Mesenchymal stem cell (in vitro differentiated cells and primary cell): Measurements from ENCODE around the gene DNAJA3.

Experiments
- DNase-seq: peaks from one replicate; pipeline ENCODE4 v3.0.0-alpha.2; 2013
- H2AFZ ChIP-seq: one replicate; pipeline ENCODE4 v1.6.1; 2013; ENCODE audit warnings: low read depth, mild to moderate bottlenecking, control low read depth, inconsistent platforms, low read length, moderate library complexity
- H2AK5ac ChIP-seq: 2 replicates; pipeline ENCODE4 v1.6.1; 2013; ENCODE audit warnings: low read length, moderate library complexity, mild to moderate bottlenecking, inconsistent platforms; ENCODE audit not compliant: severe bottlenecking
- H2BK120ac ChIP-seq: one replicate; pipeline ENCODE4 v1.6.1; 2013; ENCODE audit warnings: low read depth, mild to moderate bottlenecking, inconsistent platforms, low read length, moderate library complexity
- H2BK12ac ChIP-seq, 2 experiments: one replicate each; pipeline ENCODE4 v1.6.1; 2013; ENCODE audit warnings: inconsistent platforms in 2 of 2, low read length in 2 of 2, mild to moderate bottlenecking in 2 of 2, moderate library complexity in 2 of 2, control low read depth in 1 of 2
- H2BK15ac ChIP-seq: one replicate; pipeline ENCODE4 v1.6.1; 2013; ENCODE audit warnings: mild to moderate bottlenecking, low read depth, inconsistent platforms; ENCODE audit not compliant: poor library complexity, severe bottlenecking
- H2BK5ac ChIP-seq: 2 replicates; pipeline ENCODE4 v1.6.1; 2013; ENCODE audit warnings: low read depth, mild to moderate bottlenecking, low read length, control low read depth, inconsistent platforms; ENCODE audit not compliant: poor library complexity, severe bottlenecking
- H3K14ac ChIP-seq, 2 experiments: one replicate each; pipeline ENCODE4 v1.6.1; 2013; ENCODE audit warnings: inconsistent platforms in 2 of 2, low read length in 2 of 2, control low read depth in 1 of 2, mild to moderate bottlenecking in 1 of 2, moderate library complexity in 1 of 2
- H3K18ac ChIP-seq, 2 experiments: one replicate each; pipeline ENCODE4 v1.6.1; 2013; ENCODE audit warnings: inconsistent platforms in 2 of 2, low read length in 2 of 2, control low read depth in 1 of 2, low read depth in 1 of 2, mild to moderate bottlenecking in 1 of 2
- H3K23ac ChIP-seq, 2 experiments: one replicate each; pipeline ENCODE4 v1.6.1; 2013; ENCODE audit warnings: inconsistent platforms in 2 of 2, low read length in 2 of 2, mild to moderate bottlenecking in 2 of 2, moderate library complexity in 2 of 2, control low read depth in 1 of 2
- H3K27ac ChIP-seq: 2 replicates; pipeline ENCODE4 v1.5.1; 2013; ENCODE audit warnings: mild to moderate bottlenecking, moderate library complexity, low read length, control low read depth, inconsistent platforms; ENCODE audit not compliant: poor library complexity, severe bottlenecking
- H3K27me3 ChIP-seq, 2 experiments: 2 replicates each; pipeline versions ENCODE4 v1.6.1 to v1.7.0; 2013; ENCODE audit warnings: low read length in 2 of 2, mild to moderate bottlenecking in 2 of 2, moderate library complexity in 2 of 2, control low read depth in 1 of 2, inconsistent platforms in 1 of 2; ENCODE audit not compliant: control insufficient read depth in 1 of 2, insufficient read depth in 1 of 2
- H3K36me3 ChIP-seq, 2 experiments: 2 replicates each; pipeline versions ENCODE4 v1.6.1 to v1.7.0; 2013; ENCODE audit warnings: low read length in 2 of 2, control low read depth in 1 of 2, inconsistent platforms in 1 of 2, low read depth in 1 of 2, mild to moderate bottlenecking in 1 of 2; ENCODE audit not compliant: insufficient read depth in 2 of 2, control insufficient read depth in 1 of 2
- H3K4ac ChIP-seq, 2 experiments: one replicate each; pipeline ENCODE4 v1.6.1; 2013; ENCODE audit warnings: inconsistent platforms in 2 of 2, low read length in 2 of 2, mild to moderate bottlenecking in 2 of 2, moderate library complexity in 2 of 2, control low read depth in 1 of 2, low read depth in 1 of 2
- H3K4me1 ChIP-seq: 2 replicates; pipeline ENCODE4 v1.6.1; 2013; ENCODE audit warnings: low read depth, low read length, control low read depth; ENCODE audit not compliant: control insufficient read depth, insufficient read depth
- H3K4me2 ChIP-seq: 2 replicates; pipeline ENCODE4 v1.6.1; 2013; ENCODE audit warnings: low read length, mild to moderate bottlenecking, inconsistent platforms; ENCODE audit not compliant: poor library complexity, severe bottlenecking
- H3K4me3 ChIP-seq, 2 experiments: 2 replicates each; pipeline versions ENCODE4 v1.5.1 to v1.7.0; 2013; ENCODE audit warnings: low read length in 2 of 2, mild to moderate bottlenecking in 2 of 2, control low read depth in 1 of 2, low read depth in 1 of 2; ENCODE audit not compliant: insufficient read depth in 1 of 2
- H3K79me1 ChIP-seq: replicated peaks from 2 replicates; pipeline ENCODE4 v1.6.1; 2013; ENCODE audit warnings: mild to moderate bottlenecking, control low read depth, low read length, inconsistent platforms; ENCODE audit not compliant: poor library complexity, severe bottlenecking
- H3K9ac ChIP-seq: 2 replicates; pipeline ENCODE4 v1.7.0; 2013; ENCODE audit warnings: mild to moderate bottlenecking, low read length, moderate library complexity
- H3K9me3 ChIP-seq: 2 replicates; pipeline ENCODE4 v1.7.0; 2013; ENCODE audit warnings: mild to moderate bottlenecking, low read length; ENCODE audit not compliant: control insufficient read depth
- H4K8ac ChIP-seq: one replicate; pipeline ENCODE4 v1.6.1; 2013; ENCODE audit warnings: inconsistent platforms, mild to moderate bottlenecking, low read length, moderate library complexity
- H4K91ac ChIP-seq: one replicate; pipeline ENCODE4 v1.6.1; 2013; ENCODE audit warnings: mild to moderate bottlenecking, low read length, inconsistent platforms
- WGBS: methylation state at CpG from one replicate; pipeline ENCODE4 v1.1.7; 2013; ENCODE audit warnings: mixed read lengths; 5-methylcytosine and 5-hydroxymethylcytosine counted together

The DNAJA3 gene

DNA sequence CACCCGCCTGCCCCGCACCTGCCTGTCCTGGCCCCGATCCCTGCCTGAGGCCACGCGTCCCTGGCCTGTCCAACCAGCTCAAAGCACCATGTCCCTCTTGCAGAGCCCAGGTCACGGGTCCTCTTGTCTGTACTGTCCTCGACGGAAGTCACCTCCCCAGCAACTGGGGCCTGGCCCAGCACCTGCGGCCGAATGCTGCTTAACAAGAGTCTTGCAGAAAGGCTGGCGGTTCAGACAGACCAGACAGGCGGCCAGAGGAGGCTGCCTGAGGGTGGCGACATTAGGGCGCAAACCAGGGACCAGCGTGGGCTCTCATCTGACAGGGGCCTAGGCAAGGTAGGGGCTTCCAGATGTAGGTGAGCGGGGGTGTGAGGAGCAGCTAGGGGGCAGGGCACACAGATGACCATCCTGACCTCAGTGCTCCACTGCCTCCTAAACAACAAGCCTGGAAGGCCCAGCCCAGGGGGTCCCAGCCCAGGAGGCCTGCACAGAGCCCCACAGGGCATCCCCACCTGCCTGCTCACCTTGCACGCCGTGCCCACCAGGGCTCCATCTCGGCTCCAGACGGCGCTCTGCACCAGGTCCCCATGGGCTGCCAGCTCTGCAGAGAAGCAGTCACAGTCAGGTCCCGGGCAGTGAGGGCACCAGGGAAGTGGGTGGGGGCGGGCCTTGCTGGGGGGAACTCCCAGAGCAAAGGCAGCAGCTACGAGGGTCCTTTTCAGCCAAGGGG is 20.5 kb upstream of the DNAJA3 start:
- 92% methylated on average over 24 of the region's 24 CpGs for WGBS
- Histone ChIP-seq H2BK15ac (no peak overlapping the region), H3K27ac (no peak overlapping the region), H2BK120ac (no peak overlapping the region), H2BK12ac (no peak overlapping the region), H3K18ac (no peak overlapping the region), H3K79me1 (peaks cover 6% of the 10 kb centered on the region), H2AK5ac (no peak overlapping the region), H3K14ac (no peak overlapping the region), H2AFZ (no peak overlapping the region), H3K4me1 (peaks cover 17% of the 10 kb centered on the region), H4K8ac (no peak overlapping the region), H3K23ac (no peak overlapping the region), H3K4me2 (no peak overlapping the region), H3K9me3 (no peaks in the 10 kb centered on the region), H3K27me3 (no peaks in the 10 kb centered on the region), H3K36me3 (peaks cover 51 to 67% of the 10 kb centered on the region in 2 experiments), H3K9ac (no peak overlapping the region), H2BK5ac (no peak overlapping the region), H3K4ac (no peak overlapping the region), H3K4me3 (no peak overlapping the region), H4K91ac (no peak overlapping the region)
- no peak for DNase-seq

DNA sequence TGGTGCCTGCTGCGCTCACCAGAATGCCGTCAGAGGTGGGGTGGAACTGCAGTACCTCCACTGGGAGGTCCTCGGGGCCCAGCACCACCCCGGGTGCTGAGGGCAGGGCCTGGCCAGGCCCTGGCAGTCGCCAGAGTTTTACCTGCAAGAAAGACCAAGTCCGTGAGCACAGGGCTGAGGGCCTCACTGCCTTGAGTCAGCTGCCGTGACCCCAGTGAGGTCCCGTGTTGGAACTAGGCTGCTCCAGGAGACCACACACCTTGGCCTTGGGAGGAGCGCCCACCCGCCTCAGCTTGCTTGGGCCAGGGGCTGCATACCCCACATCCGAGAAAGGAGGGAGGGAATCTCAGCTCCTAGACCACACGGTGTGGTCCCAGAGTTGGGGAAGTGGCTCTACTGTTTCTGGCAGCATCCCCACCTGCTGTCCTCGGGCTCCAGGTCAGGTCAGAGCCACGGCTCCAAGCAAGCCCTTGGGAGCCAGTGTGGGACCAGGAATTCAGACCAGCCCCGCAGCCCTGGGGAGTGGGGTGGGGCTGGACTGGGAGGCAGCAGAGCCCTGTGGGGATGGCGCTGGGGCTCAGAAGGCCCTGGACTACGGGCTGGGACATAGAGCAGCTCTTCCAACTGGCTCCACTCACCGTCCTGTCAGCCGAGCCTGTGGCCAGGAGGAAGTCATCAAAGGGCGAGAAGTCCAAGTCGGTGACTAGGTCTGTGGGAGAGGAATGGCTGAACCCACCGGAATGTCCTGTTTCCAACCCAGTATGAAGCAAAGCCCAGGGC is 17.9 kb upstream of the DNAJA3 start:
- Histone ChIP-seq H3K4ac (no peak overlapping the region), H3K27me3 (no peaks in the 10 kb centered on the region), H3K9ac (no peak overlapping the region), H3K27ac (no peak overlapping the region), H3K23ac (no peak overlapping the region), H4K8ac (no peak overlapping the region), H3K9me3 (no peaks in the 10 kb centered on the region), H3K4me2 (no peak overlapping the region), H2AFZ (no peak overlapping the region), H2BK5ac (no peak overlapping the region), H4K91ac (peak overlapping the region; percentile 64), H3K4me1 (peaks cover 16% of the 10 kb centered on the region), H2BK15ac (no peak overlapping the region), H3K14ac (no peak overlapping the region), H3K18ac (no peak overlapping the region), H3K4me3 (no peak overlapping the region), H2BK120ac (no peak overlapping the region), H2AK5ac (no peak overlapping the region), H2BK12ac (peak overlapping the region in 1 of 2 experiments; percentile 0), H3K79me1 (peaks cover 23% of the 10 kb centered on the region), H3K36me3 (peaks cover 48 to 71% of the 10 kb centered on the region in 2 experiments)
- WGBS, result 86% methylated on average over 21 of the region's 22 CpGs
- peak; percentile 86 for DNase-seq

DNA sequence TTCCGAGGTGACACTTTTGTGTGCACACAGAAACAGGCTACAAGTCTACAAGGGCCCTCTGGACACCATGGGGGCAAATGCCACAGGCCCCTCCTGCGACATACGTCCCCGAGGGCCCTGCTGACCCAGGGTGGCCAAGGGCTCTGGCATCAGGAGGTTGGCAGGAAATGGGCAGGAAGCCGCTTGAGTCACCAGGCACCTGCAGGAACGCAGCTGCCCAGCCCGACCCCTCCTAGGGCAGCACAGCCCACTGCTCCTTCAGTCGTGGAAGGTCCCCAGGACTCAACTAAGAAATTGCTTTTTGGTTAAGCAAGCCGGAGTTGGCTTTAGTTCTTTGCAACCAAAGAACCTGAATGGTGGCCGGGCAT is 17.4 kb upstream of the DNAJA3 start:
- Histone ChIP-seq H2AFZ (no peak overlapping the region), H3K4ac (no peak overlapping the region), H3K14ac (no peak overlapping the region), H3K23ac (no peak overlapping the region), H3K4me2 (no peak overlapping the region), H3K4me1 (peaks cover 16% of the 10 kb centered on the region), H3K27me3 (no peaks in the 10 kb centered on the region), H4K8ac (no peak overlapping the region), H3K79me1 (peaks cover 28% of the 10 kb centered on the region), H2AK5ac (no peak overlapping the region), H4K91ac (no peak overlapping the region), H3K18ac (no peak overlapping the region), H2BK12ac (no peak overlapping the region), H3K9ac (no peak overlapping the region), H3K27ac (no peak overlapping the region), H2BK5ac (no peak overlapping the region), H2BK15ac (no peak overlapping the region), H3K9me3 (no peaks in the 10 kb centered on the region), H3K36me3 (peaks cover 45 to 71% of the 10 kb centered on the region in 2 experiments), H2BK120ac (no peak overlapping the region), H3K4me3 (no peak overlapping the region)
- no peak for DNase-seq
- 84% methylated on average over 10 of the region's 10 CpGs for WGBS
